GM18508 (cell line): ENCODE data around the gene HS3ST1.

ENCODE experiments used
- ATAC-seq: cut with Tn5 transposase; IDR thresholded peaks from one replicate; pipeline ENCODE4 v1.9.1; 2021; ENCODE audit warnings: moderate number of reproducible peaks; ENCODE audit not compliant: insufficient read depth, unreplicated experiment

The HS3ST1 gene

DNA sequence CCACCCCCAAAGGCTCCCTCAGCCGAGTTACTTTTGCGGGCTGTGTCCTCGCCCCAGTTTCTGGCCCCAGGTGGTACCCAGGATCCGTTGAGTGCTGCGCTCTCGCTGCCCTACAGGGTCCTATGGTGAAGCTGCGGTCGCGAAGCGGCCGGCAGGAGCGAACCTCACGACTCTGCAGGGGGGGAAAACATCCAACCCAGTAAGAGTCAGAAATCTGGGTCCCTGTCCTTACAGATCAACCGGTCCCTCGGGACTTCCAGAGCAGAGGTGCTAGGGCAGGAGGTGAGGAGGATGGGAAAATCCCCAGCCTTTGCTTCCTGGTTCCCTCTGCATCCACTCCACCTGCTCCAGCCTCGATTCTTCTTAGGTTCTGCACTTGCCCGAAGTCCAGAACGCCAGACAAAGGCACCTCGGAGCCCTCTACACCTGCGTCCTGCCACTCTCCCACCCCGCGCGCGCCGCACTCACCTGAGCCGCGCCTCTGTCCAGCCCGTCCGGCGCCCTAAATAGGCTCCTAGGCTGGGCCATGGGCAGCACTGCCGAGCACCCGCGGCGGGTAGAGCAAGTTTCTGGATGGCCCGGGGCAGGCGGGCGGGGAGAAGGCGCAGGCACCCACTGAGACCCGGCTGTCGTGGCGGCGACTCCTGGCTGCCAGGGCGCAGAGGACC is at the start of gene HS3ST1:
Gene HS3ST1, minus strand, starts transcription at position 664 of the 668 bp plus-strand sequence. CDS start 28,889 bp downstream, outside the sequence.
- no peak for ATAC-seq

DNA sequence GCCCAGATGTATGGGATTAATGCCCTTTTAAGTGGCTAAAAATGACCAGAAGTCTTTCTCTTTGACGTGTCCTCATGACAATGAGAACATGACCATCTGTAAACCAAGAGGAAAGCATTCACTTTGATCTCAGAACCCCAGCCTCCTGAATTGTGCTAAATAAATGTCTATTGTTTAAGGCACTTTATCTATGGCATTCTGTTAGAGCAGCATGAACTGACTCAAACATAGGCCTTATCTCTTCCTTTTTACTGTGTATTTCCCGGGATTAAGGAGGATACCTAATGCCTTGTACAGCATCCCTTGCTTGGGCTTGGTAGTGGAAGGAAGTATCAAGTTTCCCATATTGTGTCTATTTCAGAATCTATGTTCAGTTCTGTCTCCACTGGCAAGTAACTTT is 47.2 kb upstream of the HS3ST1 start:
- ATAC-seq = no peak

DNA sequence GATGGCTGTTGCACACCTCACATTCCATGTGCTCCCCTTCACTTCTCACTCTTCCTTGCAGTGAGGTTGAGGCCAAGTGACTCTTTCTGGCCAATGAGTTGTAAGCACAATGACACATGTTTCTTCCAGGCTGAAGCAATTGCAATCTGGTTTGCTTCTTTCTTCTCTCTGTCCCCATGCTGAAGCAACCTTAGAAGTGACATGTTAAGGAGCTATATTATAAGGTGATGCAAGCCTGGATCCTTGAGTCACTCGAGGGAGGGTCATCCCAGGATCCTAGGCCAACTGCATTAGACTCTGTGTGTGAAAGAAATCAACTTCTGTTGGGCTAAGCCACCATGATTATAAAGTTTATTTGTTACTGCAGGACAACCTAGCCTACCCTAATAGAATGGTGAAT is 45.5 kb upstream of the HS3ST1 start:
- no peak for ATAC-seq

DNA sequence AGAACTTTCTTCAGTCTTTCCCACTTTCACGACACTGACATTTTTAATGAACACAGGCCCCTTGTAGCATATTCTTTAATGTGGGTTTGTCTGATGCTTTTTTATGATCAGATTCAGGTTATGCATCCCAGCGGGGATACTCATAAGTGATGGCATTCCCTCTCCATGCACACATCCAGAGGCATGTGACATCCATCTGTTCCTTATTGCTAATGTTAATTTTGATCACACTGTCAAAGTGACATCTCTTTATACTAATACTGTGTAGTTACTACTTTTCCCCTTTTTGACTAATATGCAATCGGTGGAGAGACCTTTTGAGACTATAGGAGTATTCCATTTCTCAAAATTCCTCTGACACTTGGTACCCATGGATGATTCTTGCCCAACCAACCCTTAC is 43.8 kb upstream of the HS3ST1 start:
- no peak for ATAC-seq

DNA sequence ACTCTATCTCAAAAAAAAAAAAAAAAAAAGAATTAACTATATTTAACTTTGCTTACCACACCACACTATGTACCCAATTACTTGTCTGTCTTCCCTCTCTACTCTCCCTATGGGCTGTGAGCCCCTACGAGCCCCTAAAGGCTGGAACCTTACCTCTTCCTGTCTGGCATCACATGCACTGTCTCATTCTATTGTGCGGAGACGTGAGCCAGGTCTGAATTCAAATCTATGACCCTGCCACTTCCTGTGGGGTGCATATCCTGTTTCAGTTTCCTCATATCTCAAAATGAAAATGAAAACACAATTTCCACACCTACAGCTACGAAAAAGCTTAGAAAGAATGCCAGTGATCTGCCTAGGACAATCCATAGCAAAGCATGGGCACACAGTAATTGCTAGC is 42.9 kb upstream of the HS3ST1 start:
- peak; percentile 57 for ATAC-seq

DNA sequence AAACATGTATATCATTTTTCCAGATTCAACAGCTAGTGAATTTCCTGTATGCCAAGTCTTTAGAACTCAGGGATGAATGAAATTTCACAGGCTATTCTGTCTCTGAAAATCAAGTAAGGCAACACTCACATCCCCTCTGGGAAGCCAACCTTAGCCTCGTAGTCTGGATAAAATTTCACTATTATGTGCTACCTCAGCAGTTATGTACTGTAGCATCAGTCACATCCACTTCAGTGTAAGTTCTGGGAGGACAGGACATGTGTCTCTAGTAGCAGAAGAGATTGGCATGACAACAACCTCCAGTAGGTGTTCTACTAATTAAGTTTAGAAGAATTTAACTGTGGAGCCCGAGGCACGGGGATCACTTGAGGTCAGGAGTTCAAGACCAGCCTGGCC is 42.4 kb upstream of the HS3ST1 start:
- no peak for ATAC-seq

DNA sequence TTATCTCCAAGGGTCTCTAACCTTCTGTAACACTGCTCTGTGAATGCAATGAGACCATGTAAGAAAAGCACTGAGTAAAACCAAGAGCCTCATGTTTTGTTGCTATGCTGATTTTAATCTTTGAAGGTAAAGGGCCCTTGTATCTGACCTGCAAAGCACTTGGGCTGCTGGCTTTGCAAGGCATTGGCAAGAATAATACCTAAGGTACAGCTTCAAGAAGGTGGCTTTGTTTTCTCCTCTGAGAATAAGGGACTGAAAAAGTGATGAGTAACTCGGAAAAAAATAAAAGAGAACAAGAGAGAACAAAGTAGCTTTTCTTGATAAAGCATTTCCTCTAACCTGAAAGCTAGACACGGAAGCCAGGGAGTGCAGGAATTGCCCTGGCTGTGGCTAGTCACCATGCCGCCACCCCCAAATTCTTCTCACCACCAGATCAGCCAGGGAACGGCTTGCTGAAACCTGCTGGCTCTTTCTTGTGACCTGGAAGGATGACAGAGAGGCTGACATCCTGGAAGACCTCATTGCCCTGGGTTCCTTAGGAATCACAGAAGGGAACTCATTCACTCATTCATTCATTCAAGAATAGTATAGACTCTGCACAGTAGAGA is 41.8 kb upstream of the HS3ST1 start:
- ATAC-seq = peak; percentile 39

DNA sequence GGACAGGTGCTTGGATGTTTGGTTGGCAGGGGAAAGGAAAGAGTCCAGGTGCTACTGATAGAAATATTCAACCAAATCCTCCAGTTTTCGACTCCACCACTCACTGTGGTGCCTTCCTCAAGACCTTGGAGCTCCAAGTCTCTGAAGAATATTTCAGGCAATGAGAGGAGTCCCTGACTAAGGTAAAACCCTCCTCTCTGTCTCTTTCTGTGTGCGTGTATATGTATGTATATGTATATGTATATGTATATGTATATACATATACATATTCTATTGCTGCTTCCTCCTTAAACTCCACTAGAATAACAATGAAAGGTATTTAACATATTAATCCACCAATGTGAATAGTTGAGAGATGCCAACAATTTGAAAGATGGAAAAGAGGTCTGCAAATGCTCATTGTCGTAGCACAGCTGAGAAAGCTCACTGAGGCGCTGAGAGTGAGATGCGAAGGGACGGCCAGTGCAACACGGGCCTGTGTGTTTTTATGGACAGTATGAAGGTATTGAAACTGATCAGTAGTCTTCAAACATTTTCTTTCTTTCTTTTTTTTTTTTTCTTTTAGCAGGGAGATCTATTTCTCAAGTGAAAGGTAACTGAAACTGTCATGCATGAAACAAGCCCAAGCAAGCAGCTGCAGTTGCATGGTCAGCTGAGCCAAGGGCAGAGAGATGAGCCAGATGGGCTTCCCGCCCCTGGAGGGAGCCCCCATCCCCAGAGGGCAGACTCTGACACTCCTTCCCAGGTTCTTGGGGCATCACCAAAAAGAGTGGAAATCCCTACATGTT is 41.1 kb upstream of the HS3ST1 start:
- peak; percentile 54 for ATAC-seq

DNA sequence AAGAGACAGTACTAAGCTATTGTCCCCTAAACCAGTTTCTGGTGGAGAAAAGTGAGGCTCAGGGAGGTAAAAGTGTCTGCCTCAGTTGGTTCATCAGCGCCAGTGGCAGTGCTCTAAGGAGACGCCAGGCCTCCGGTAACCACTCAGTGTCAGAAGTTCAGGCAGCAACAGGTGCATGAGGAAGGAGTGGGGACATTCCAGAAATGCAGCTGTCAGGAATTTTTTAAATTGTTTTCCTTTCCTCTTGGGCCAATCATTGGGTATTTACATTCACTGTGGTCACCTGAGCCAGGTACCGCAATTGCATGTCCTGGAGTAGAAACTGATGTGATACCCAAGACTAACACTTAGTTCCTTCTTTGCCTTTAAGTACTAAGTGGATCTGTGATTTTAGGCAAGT is 40.2 kb upstream of the HS3ST1 start:
- ATAC-seq = no peak

DNA sequence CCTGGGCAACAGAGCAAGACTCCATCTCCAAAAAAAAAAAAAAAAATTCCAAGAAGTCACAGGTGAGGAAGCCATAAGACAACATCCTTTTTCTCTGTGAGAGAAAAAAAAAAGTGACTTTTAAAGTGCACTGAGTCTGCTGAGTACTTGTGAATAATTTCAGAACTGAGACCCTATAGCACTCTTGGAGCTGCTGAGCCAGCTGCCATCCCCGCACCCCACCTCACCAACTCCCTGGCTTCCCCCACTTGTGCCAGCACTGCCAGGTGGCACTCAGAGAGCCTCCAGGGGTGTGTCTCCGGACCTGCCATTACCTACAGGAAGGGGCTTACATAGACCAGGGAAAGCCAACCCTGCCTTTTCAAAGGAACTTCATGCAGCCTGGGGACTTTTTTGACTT is 39.2 kb upstream of the HS3ST1 start:
- ATAC-seq = no peak

DNA sequence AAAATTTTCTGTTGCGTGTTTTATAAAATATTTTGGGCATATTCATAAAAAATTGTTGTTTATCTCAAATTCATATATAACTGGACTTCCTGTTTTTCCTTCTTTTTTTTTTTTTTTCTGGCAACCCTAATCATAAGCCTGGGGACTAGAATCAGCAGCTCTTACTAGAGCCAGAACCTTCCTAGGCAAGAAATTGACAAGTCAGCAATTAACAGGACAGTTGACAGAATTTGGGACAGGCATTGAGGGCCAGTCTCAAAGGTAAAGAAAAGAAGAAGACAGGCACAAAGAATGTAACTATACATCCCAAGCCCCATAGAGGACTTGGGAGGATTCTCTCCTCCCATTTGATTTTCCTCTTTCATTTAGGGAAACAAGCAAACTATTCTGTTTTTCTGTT is 35.0 kb upstream of the HS3ST1 start:
- ATAC-seq = no peak

DNA sequence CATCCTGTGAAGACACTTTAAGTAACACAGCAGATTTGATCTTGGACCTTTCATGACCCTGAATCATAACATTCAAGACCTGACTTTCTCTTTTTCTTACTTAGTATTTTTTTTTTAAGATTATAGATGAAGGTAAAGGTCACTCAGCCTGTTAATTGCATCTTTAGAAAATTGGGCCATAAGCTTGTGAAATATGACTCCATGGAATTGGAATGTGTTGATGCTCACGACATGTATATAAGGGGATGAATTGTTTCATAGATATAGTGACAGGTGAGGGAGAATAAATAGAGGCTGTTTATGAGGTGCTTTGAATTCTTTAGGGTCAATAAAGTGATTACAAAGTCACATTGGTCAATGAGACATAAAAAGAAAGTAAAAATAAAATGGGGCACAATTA is 27.7 kb upstream of the HS3ST1 start:
- no peak for ATAC-seq

DNA sequence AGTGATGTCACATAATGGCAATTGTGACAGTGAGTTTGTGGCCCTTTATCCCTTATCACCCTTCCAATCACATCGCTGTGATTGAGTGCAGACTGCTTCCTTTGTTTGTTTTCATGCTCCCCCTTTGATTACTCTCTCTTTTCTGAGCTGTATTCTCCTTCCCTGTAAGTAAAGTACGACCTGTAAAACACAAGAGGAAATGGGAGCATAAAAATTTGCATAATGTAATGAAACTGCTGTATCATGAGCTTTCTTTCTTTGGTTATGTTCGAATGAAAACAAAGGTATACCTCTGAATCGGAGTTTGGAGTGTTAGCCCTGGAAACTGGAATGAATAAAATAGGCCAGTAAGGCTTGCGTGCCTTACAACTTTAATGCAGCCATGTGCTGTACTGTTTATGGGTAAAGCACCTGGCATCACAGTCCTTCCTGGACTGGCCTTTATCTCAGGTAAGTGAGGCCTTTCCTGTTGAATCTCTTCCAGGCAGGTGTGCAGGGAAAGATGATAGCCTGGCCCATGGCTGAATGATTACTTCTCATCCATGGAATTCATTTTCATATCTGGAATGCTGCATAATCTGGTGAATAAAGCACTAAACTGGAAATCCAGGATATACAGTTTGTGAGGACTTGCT is 26.6 kb upstream of the HS3ST1 start:
- no peak for ATAC-seq

DNA sequence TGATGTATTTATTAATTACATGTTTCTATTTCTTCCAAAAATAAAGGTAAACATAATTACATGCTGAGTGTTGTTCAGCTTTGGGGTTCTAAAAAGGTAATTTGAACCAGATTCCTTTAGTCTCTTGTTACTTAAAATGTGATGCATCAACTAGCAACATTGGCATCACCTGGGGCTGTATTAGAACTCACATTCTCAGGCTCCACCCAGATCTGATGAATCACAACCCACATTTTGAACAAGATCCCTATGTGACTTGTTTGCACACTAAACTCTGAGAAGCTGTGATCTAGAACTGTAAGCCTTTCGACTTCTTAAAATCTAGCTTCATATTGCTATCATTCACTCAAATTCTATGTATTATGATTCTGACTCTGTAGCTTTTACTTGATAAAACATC is 23.0 kb upstream of the HS3ST1 start:
- ATAC-seq = no peak

DNA sequence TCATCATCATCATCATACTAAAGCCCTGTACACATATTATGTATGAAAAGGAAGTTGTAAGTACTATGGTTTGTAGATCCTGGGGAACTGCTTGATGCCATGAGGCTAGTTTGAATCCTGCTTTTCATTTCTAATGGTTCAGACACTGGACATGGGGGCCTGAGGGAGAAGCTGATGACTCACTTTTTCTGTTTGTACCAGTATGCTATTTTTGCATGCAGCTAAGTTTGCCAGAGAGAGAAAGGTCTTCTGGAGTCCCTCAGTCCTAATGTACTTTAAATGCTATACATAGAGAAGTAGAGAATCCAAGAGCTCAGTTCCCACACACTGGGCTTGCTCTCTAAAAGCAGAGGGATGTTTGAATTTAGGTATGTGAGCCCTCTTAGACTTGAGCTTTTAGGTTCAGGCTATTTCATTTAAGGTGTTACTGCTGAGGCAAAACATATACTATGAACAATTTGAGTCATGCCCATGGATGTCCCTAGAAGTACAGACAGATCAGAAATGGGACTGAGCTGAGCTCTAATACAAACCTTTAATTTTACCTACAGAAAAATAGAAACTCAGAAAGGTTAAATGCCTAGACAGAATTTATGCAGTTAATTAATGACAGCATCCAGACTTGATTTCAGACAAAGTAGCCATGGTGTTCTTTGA is 17.6 kb upstream of the HS3ST1 start:
- ATAC-seq = no peak

DNA sequence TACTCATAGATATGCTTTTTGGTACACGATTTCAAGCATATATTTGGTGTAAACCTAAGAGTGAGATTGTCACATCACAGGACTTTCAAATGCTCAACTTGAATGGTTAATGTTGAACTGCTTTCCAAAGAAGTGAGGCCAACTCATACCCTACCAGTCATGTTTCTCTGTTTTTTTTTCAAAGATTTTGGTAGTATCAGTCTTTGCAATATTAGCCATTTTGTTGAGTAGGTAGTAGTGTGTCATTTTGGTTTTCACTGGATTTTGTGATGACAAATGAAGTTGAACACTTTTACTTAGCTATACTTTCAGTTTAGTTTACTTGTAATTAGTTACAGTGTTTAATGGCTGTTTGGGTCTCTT is 12.5 kb upstream of the HS3ST1 start:
- no peak for ATAC-seq

DNA sequence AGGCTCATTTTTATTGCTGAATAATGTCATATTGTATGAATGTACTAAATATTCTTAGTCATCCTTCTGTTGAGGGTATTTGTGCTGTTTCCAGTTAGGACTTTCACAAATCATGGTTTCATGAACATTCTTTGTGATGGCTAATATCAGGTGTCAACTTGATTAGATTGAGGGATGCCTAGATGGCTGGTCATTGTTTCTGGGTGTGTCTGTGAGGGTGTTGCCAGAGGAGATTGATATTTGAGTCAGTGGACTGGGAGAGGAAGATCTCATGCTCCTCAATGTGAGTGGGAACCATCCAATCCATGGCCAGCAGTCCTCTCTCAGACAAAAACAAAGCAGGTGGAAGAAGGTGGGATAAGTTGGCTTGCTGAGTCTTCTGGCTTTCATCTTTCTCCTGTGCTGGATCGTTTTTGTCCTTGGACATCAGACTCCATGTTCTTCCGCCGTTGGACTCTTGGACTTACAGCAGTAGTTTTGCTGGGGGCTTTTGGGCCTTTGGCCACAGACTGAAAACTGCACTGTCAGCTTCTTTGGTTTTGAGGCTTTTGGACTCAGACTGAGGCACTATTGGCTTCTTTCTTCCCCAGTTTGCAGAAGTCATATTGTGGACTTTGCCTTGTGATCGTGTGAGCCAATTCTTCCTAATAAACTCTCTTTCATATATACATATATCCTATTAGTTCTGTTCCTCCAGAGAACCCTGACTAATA is 11.9 kb upstream of the HS3ST1 start:
- ATAC-seq = no peak

DNA sequence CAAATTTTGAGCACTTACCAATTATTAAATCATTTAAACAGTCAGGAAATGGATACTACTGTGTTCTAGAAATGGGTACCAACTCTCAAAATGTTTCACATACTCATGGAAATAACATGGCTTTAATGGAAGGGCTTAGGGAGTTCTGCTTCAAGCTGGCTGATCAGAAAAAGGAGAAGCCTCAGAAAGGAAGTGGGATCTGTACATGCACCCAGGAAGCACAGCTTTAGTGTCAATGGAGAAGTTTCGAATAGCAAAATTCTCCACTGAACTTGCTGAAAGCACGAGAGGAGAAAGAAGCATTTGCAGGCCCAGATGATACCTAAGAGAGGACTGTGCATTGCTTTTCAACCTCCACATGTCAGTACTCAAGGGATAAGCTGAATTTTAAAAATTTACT is 11.1 kb upstream of the HS3ST1 start:
- no peak for ATAC-seq

DNA sequence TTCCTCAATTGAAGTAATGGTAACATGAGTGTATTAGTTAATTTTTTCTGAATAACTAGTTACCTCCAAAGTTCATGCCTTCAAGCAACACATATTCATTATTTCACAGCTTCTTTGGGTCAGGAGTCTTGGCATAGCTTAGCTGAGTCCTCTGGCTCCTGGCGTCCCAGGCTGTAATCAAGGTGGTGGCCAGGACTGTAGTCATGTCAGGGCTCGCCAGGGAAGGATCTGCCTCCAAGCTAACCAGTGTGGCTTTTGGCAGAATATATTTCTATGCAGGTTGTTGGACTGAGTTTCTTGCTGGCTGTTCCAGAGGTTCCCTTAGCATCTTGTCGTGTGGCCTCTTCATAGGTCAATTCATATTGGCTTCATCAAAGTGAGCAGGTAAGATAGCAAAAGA is 10.0 kb upstream of the HS3ST1 start:
- ATAC-seq = no peak

DNA sequence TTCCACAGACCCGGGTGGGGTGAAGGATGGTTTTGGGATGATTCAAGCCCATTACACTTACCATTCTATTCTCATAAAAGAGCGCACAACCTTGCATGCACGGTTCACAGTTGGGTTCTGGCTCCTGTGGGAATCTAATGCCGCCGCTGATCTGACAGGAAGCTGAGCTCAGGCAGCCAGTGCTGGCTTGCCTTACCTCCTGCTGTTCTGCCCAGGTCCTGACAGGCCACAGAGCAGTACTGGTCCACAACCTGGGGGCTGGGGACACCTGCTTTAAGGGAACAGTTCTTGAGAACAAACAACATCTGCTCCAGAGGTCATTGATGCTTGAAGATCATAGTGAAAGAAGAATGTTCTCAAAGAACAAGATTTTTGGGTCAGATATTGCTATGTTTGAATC is 8.0 kb upstream of the HS3ST1 start:
- ATAC-seq = no peak
